Esophagus muscularis mucosa (tissue), 4 donors: ENCODE data around the gene AUTS2. TPM values are rescaled to one million over a fixed set of nuclear protein-coding genes. Genes with fewer than 3 reads are reported as not detected.

Experiments
- DNase-seq: peaks from one replicate; pipeline ENCODE4 v3.0.0-alpha.2; 2017; ENCODE audit errors: extremely low spot score
- H3K27ac ChIP-seq, 4 donors: fragments of 200-600 bp; sonication (generic); replicated peaks in 1 of 4; 1 replicate in 3 of 4; 2 replicates in 1 of 4; pipeline ENCODE4 v1.5.1; 2016 to 2019; ENCODE audit warnings: mild to moderate bottlenecking in 1 of 4
- H3K27me3 ChIP-seq, 4 donors: fragments of 200-600 bp; sonication (generic); one replicate each; pipeline versions ENCODE4 v1.5.1 to v1.6.0; 2016 to 2019
- H3K36me3 ChIP-seq, 4 donors: fragments of 200-600 bp; sonication (generic); one replicate each; pipeline ENCODE4 v1.5.1; 2016 to 2019
- H3K4me1 ChIP-seq, 4 donors: fragments of 200-600 bp; sonication (generic); one replicate each; pipeline ENCODE4 v1.5.1; 2016 to 2019
- H3K4me3 ChIP-seq, 4 donors: fragments of 200-600 bp; sonication (generic); 1 replicate in 2 of 4; 2 replicates in 2 of 4; pipeline ENCODE4 v1.5.1; 2016 to 2019; ENCODE audit warnings: mild to moderate bottlenecking in 4 of 4, moderate library complexity in 1 of 4
- H3K9me3 ChIP-seq, 4 donors: fragments of 200-600 bp; sonication (generic); 1 replicate in 3 of 4; 2 replicates in 1 of 4; pipeline ENCODE4 v1.5.1; 2016 to 2019
- EP300 ChIP-seq: sonication (generic); formaldehyde crosslinking; IDR thresholded peaks from one replicate; pipeline ENCODE4 v1.6.1; 2017; ENCODE audit warnings: antibody characterized with exemption
- POLR2A ChIP-seq: fragments of 450-650 bp; IDR thresholded peaks from one replicate; pipeline ENCODE4 v1.6.1; 2017; ENCODE audit warnings: antibody characterized with exemption, moderate library complexity, mild to moderate bottlenecking, low read depth
- POLR2AphosphoS5 ChIP-seq, 2 donors: sonication (generic); formaldehyde crosslinking; IDR thresholded peaks; one replicate each; pipeline ENCODE4 v1.6.1; 2017; ENCODE audit warnings: antibody characterized with exemption in 2 of 2
- WGBS: methylation state at CpG from one replicate; pipeline ENCODE4 v1.1.5; 2018; 5-methylcytosine and 5-hydroxymethylcytosine counted together
- intact Hi-C: fragments of 100-400 bp; cut with DNase I; formaldehyde crosslinking; loops from one replicate; pipeline ENCODE4 v1.15.1; 2023
- total RNA-seq, 4 donors: library from RNA; depleted of rRNA; stranded (reverse); fragments of >200 nt; gene quantifications; one replicate each; pipeline versions ENCODE4 v1.1.0 to v1.2.1, GENCODE V29; 2016
- TF ChIP-seq, protein P1 (sequence below), 3 experiments: fragments of 200-600 bp in 2 of 3; fragments of 450-650 bp in 1 of 3; sonication (generic) in 2 of 3; IDR thresholded peaks; one replicate each; pipeline ENCODE4 v1.5.1; 2017 to 2019; ENCODE audit warnings: antibody characterized with exemption in 3 of 3, mild to moderate bottlenecking in 2 of 3, moderate library complexity in 1 of 3

AUTS2 gene
- total RNA-seq, 4 donors from 2014 or later: 18.5 to 44.9 (median 34.2) TPM

DNA sequence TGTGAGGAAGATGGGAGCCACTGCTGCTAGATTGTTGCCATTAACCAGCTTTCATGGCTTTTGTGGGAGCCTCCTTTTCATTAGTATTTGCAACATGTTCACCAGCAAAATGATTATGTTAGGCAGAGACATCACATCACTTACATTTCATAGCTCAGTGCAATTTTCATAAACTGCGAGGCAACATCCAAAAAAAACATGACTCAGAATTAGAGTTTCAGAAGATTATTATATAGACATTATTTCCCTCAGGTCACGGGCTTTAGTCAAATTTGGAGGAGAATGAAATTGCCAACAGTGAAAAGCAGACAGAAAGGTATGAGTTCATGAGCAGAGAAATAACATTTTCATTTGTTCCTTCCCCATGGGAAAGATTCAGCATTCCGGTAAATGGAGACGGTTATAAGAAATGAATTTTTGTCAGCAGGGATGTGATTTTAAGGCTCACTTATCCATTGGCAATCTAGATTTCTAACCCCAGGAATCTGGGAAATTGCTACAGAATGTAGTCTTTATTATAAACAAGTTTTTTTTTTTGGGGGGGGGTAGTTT lies 573.2 kb downstream of the AUTS2 start:
- no peak for DNase-seq
- Histone ChIP-seq H3K27me3 (no peaks in the 10 kb centered on the region), H3K4me3 (no peak overlapping the region), H3K9me3 (peaks cover 0 to 5% (median 2%) of the 10 kb centered on the region in 4 donors), H3K27ac (no peak overlapping the region), H3K4me1 (peaks cover 0 to 3% (median 0%) of the 10 kb centered on the region in 4 donors), H3K36me3 (no peaks in the 10 kb centered on the region)
- TF ChIP-seq EP300 (no peak), POLR2AphosphoS5 (IDR thresholded peaks at IDR 0.05) (no peak), POLR2A (no peak)
- TF ChIP-seq, protein P1, sequence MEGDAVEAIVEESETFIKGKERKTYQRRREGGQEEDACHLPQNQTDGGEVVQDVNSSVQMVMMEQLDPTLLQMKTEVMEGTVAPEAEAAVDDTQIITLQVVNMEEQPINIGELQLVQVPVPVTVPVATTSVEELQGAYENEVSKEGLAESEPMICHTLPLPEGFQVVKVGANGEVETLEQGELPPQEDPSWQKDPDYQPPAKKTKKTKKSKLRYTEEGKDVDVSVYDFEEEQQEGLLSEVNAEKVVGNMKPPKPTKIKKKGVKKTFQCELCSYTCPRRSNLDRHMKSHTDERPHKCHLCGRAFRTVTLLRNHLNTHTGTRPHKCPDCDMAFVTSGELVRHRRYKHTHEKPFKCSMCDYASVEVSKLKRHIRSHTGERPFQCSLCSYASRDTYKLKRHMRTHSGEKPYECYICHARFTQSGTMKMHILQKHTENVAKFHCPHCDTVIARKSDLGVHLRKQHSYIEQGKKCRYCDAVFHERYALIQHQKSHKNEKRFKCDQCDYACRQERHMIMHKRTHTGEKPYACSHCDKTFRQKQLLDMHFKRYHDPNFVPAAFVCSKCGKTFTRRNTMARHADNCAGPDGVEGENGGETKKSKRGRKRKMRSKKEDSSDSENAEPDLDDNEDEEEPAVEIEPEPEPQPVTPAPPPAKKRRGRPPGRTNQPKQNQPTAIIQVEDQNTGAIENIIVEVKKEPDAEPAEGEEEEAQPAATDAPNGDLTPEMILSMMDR (IDR thresholded peaks at IDR 0.05): no peak
- intact Hi-C loops: no loop called here
- 84% methylated on average over 4 of the region's 4 CpGs for WGBS

DNA sequence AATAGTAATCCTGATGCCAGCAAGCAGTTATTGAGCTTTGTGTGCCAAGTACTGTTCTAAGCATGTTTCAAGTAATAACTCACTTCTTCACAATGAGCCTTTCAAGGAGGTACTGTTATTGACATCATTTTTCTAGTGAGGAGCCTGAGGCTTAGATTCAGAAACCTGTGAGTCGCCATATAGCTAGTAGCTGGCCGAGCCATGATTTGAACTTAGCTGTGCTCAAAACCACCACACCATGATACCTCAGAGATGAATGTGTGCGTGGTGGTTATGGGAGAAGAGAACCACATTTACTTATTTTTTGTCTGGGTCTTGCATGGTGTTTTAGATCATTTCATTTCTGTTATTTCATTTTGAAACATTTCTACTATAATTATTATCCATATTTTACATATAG lies 578.9 kb downstream of the AUTS2 start:
- TF ChIP-seq POLR2AphosphoS5 (IDR thresholded peaks at IDR 0.05): no peak
- TF ChIP-seq, protein P1 (IDR thresholded peaks at IDR 0.05): no peak
- TF ChIP-seq EP300: no peak
- no peak for TF ChIP-seq POLR2A
- H3K4me3 ChIP-seq: no peak overlapping the region
- H3K9me3 ChIP-seq: no peaks in the 10 kb centered on the region
- no peaks in the 10 kb centered on the region for H3K36me3 ChIP-seq
- intact Hi-C loops: no loop called here
- H3K27ac ChIP-seq: no peak overlapping the region
- no peak for DNase-seq
- H3K4me1 ChIP-seq: peaks cover 0 to 15% (median 8%) of the 10 kb centered on the region in 4 donors
- 91% methylated on average over 3 of the region's 3 CpGs for WGBS
- no peaks in the 10 kb centered on the region for H3K27me3 ChIP-seq

DNA sequence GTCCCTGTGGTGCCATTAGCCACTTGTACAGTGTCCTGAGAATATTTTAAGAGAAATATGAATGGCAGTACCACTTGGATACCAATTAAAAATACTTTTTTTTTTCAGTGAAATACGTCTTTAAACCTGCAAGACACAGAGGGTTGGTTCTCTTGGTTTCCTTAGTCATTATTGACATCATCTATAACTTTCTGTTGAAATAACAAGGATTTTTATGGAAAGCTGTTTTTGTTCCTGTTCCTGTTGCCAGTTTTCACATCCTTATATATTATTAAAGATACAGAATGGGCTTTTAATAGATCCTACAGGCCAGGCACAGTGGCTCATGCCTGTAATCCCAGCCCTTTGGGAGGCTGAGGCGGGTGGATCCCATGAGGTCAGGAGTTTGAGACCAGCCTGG lies 579.9 kb downstream of the AUTS2 start:
- Histone ChIP-seq H3K36me3 (no peaks in the 10 kb centered on the region), H3K27ac (no peak overlapping the region), H3K9me3 (no peaks in the 10 kb centered on the region), H3K4me3 (no peak overlapping the region), H3K4me1 (peaks cover 0 to 22% (median 13%) of the 10 kb centered on the region in 4 donors), H3K27me3 (no peaks in the 10 kb centered on the region)
- TF ChIP-seq, protein P1 (IDR thresholded peaks at IDR 0.05): no peak
- TF ChIP-seq POLR2AphosphoS5 (IDR thresholded peaks at IDR 0.05) (no peak), POLR2A (no peak), EP300 (no peak)
- no peak for DNase-seq
- intact Hi-C loops: no loop called here
- WGBS: 97% methylated on average over 2 of the region's 2 CpGs

DNA sequence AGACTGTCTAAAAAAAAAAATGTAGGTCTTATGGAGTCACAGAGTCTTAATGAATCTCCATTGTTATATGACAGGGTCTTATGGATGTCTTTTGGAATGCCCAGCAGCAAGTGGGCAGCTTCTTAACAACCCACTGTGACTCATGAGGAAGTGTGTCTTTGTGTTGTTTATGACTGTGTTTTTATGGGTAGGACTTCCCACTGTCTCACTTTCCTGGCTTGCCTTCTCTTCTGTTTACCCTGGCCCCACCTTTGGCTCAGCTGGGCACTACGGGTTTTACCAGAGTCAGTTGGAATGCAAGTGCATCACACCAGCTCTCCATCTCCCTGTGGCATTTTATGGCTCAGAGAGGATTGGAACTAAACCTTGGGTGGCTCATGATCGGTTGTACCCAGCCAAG lies 580.5 kb downstream of the AUTS2 start:
- 56% methylated on average over 2 of the region's 2 CpGs for WGBS
- intact Hi-C loops: no loop called here
- no peaks in the 10 kb centered on the region for H3K9me3 ChIP-seq
- H3K4me3 ChIP-seq: no peak overlapping the region
- H3K27ac ChIP-seq: no peak overlapping the region
- TF ChIP-seq POLR2AphosphoS5 (IDR thresholded peaks at IDR 0.05): no peak
- H3K27me3 ChIP-seq: no peaks in the 10 kb centered on the region
- H3K36me3 ChIP-seq: no peaks in the 10 kb centered on the region
- peaks cover 0 to 27% (median 19%) of the 10 kb centered on the region in 4 donors for H3K4me1 ChIP-seq
- DNase-seq: no peak

DNA sequence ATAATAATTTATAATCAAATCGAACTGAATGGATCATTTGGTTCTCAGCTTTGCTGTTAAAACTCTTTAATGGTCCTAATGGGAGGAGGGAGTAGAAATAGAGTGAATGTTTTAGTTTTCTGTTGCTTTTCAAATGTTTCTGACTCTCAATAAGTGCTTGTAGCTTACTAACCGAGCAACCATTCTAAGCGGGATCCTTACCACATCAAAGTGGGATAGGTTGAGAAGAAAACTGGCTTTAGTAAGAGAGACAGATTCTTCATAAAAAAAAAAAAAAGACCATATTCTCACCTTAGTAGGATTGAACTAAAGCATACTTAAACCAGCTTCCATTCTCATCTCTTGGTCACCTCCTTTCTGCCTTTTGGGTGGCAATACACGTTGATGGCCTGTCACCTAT lies 584.2 kb downstream of the AUTS2 start:
- intact Hi-C loops: no loop called here
- H3K4me3 ChIP-seq: no peak overlapping the region
- no peaks in the 10 kb centered on the region for H3K27me3 ChIP-seq
- H3K4me1 ChIP-seq: peaks cover 0 to 34% (median 19%) of the 10 kb centered on the region in 4 donors
- WGBS: 87% methylated on average over 4 of the region's 4 CpGs
- H3K9me3 ChIP-seq: no peaks in the 10 kb centered on the region
- TF ChIP-seq EP300 (no peak), POLR2A (no peak), POLR2AphosphoS5 (IDR thresholded peaks at IDR 0.05) (no peak)
- TF ChIP-seq, protein P1 (IDR thresholded peaks at IDR 0.05): no peak
- no peaks in the 10 kb centered on the region for H3K36me3 ChIP-seq
- DNase-seq: no peak
- H3K27ac ChIP-seq: no peak overlapping the region
